ENCODE measurements around the gene NSD1.
A peak's percentile ranks its signal among the peaks of the same experiment; 100 is the strongest.

Gene NSD1

GRCh38 chr5:177310332-177310731, 176.8 kb downstream of the NSD1 start:
- DNase-seq = no peak

- DNase-seq = peak; percentile 39 to 45
Observed at GRCh38 chr5:177310757-177311391, 177.3 kb downstream of the NSD1 start.

GRCh38 chr5:177311392-177311722, 177.8 kb downstream of the NSD1 start:
- no peak for DNase-seq

- DNase-seq = peak; percentile 93 to 97
Observed at GRCh38 chr5:177311723-177312648, 178.4 kb downstream of the NSD1 start, which contains the start of gene MXD3. TSS of gene MXD3 (minus strand) at chr5:177311898. CDS start at chr5:177311830, 68 bp downstream.

- DNase-seq = no peak
Observed at GRCh38 chr5:177312649-177313181, 179.1 kb downstream of the NSD1 start.

- DNase-seq = no peak
Observed at GRCh38 chr5:177313561-177314259, 180.1 kb downstream of the NSD1 start.

GRCh38 chr5:177314376-177315342, 181.1 kb downstream of the NSD1 start:
- no peak for DNase-seq

- no peak for DNase-seq
Observed at GRCh38 chr5:177315411-177315810, 181.8 kb downstream of the NSD1 start.

GRCh38 chr5:177316005-177316404, 182.4 kb downstream of the NSD1 start:
- no peak for DNase-seq

- peak; percentile 53 to 96 for DNase-seq
Observed at GRCh38 chr5:177317959-177318377, 184.4 kb downstream of the NSD1 start.

- DNase-seq = no peak
Observed at GRCh38 chr5:177319913-177320588, 186.5 kb downstream of the NSD1 start.

- DNase-seq = peak; percentile 40 to 43
Observed at GRCh38 chr5:177320879-177321278, 187.3 kb downstream of the NSD1 start.

GRCh38 chr5:177325868-177326381, 192.4 kb downstream of the NSD1 start:
- DNase-seq = no peak

GRCh38 chr5:177327539-177328522, 194.3 kb downstream of the NSD1 start:
- no peak for DNase-seq

GRCh38 chr5:177328545-177329231, 195.1 kb downstream of the NSD1 start:
- DNase-seq = no peak

- no peak for DNase-seq
Observed at GRCh38 chr5:177329883-177330282, 196.3 kb downstream of the NSD1 start.

GRCh38 chr5:177330991-177331842, 197.6 kb downstream of the NSD1 start:
- no peak for DNase-seq
